HCT116 (cell line): ENCODE data around the gene GSTA2. TPM values are rescaled to one million over a fixed set of nuclear protein-coding genes. Genes with fewer than 3 reads are reported as not detected.

Experiments used
- ATAC-seq: fragments of 200-7000 bp; cut with Tn5 transposase; 2 replicates; pipeline ENCODE4 v1.9.1; 2020; ENCODE audit warnings: mild to moderate bottlenecking, moderate library complexity
- BruUV-seq: library from RNA; stranded (reverse); fragments of 400-500 nt; replicated peaks from 2 replicates; lab custom pipeline; 2021; lab: Mats Ljungman, UMichigan
- CTCF ChIA-PET: fragments of 300-600 bp; sonication (Branson Sonifier 250); formaldehyde crosslinking; loops from one replicate; lab custom pipeline; 2021; ENCODE audit warnings: antibody characterized with exemption; lab: Charles Lee
- POLR2A ChIA-PET: fragments of 300-600, 350-600 bp; sonication (Branson Sonifier 250); formaldehyde crosslinking; loops from one replicate; lab custom pipeline; 2021; ENCODE audit warnings: antibody characterized with exemption; lab: Charles Lee
- RAD21 ChIA-PET, 2 experiments: fragments of 300-600 bp; sonication (Branson Sonifier 250); formaldehyde crosslinking; loops; one replicate each; lab custom pipeline; 2023; ENCODE audit warnings: low total read pairs in 2 of 2; ENCODE audit not compliant: uncharacterized antibody in 2 of 2, unreplicated experiment in 2 of 2, low non-redundant PET in 1 of 2; lab: Charles Lee
- DNase-seq: peaks from one replicate; pipeline ENCODE4 v3.0.0-alpha.2; 2010; ENCODE audit warnings: low read depth, low spot score
- H2AFZ ChIP-seq: fragments of 200-600 bp; shearing (Covaris generic), sonication (generic); 2 replicates; pipeline ENCODE4 v1.6.1; 2017; ENCODE audit warnings: low read depth, mixed run types, mixed read lengths, antibody characterized with exemption, low read length; ENCODE audit not compliant: poor library complexity, severe bottlenecking
- H3K27ac ChIP-seq: 2 replicates; pipeline ENCODE4 v1.5.1; 2012; ENCODE audit warnings: low read depth, low read length
- H3K27me3 ChIP-seq: fragments of 200-600 bp; sonication (generic); 2 replicates; pipeline ENCODE4 v1.6.1; 2016; ENCODE audit warnings: mixed run types, low read length, mixed read lengths; ENCODE audit not compliant: insufficient read depth
- H3K36me3 ChIP-seq, 2 experiments: fragments of 200-500 bp in 1 of 2; fragments of 200-600 bp in 1 of 2; sonication (Bioruptor generic) in 1 of 2; sonication (generic) in 1 of 2; 2 replicates each; pipeline versions ENCODE4 v1.5.1 to v1.6.1; 2014 to 2016; ENCODE audit warnings: low read length in 2 of 2, inconsistent platforms in 1 of 2, mixed read lengths in 1 of 2, mixed run types in 1 of 2; ENCODE audit not compliant: insufficient read depth in 2 of 2, control insufficient read depth in 1 of 2
- H3K4me1 ChIP-seq, 2 experiments: fragments of 200-600 bp in 1 of 2; sonication (generic) in 1 of 2; 2 replicates each; pipeline versions ENCODE4 v1.5.1 to v1.6.1; 2012 to 2017; ENCODE audit warnings: low read length in 2 of 2, inconsistent platforms in 1 of 2, mild to moderate bottlenecking in 1 of 2, mixed read lengths in 1 of 2, mixed run types in 1 of 2, moderate library complexity in 1 of 2; ENCODE audit not compliant: insufficient read depth in 2 of 2, control insufficient read depth in 1 of 2
- H3K4me2 ChIP-seq: fragments of 200-600 bp; sonication (generic); 2 replicates; pipeline ENCODE4 v1.6.1; 2017; ENCODE audit warnings: mixed run types, low read length, mixed read lengths
- H3K4me3 ChIP-seq, 2 experiments: fragments of 200-600 bp in 1 of 2; sonication (generic) in 1 of 2; replicated peaks in 1 of 2; 2 replicates each; pipeline ENCODE4 v1.5.1; 2011 to 2016; ENCODE audit warnings: low read length in 2 of 2, control low read depth in 1 of 2, low read depth in 1 of 2, mild to moderate bottlenecking in 1 of 2, mixed read lengths in 1 of 2, mixed run types in 1 of 2
- H3K79me2 ChIP-seq: fragments of 200-600 bp; sonication (generic); 2 replicates; pipeline ENCODE4 v1.6.1; 2017; ENCODE audit warnings: mild to moderate bottlenecking, mixed run types, low read length, moderate library complexity, mixed read lengths; ENCODE audit not compliant: insufficient read depth
- H3K9ac ChIP-seq: fragments of 200-600 bp; sonication (generic); 2 replicates; pipeline ENCODE4 v1.6.1; 2016; ENCODE audit warnings: low read length, mixed read lengths
- H3K9me2 ChIP-seq: fragments of 200-600 bp; sonication (generic), shearing (Covaris generic); 2 replicates; pipeline ENCODE4 v1.6.1; 2017; ENCODE audit warnings: mixed run types, mild to moderate bottlenecking, moderate library complexity; ENCODE audit not compliant: insufficient read depth
- H3K9me3 ChIP-seq, 2 experiments: fragments of 200-500 bp in 1 of 2; fragments of 200-600 bp in 1 of 2; sonication (Bioruptor generic) in 1 of 2; sonication (generic) in 1 of 2; 2 replicates each; pipeline ENCODE4 v1.6.1; 2014 to 2017; ENCODE audit warnings: low read length in 2 of 2, mixed read lengths in 2 of 2, inconsistent platforms in 1 of 2, low read depth in 1 of 2, mild to moderate bottlenecking in 1 of 2, mixed run types in 1 of 2, moderate library complexity in 1 of 2; ENCODE audit not compliant: control insufficient read depth in 1 of 2, insufficient read depth in 1 of 2
- H4K20me1 ChIP-seq: fragments of 200-600 bp; sonication (generic), shearing (Covaris generic); 2 replicates; pipeline ENCODE4 v1.6.1; 2017; ENCODE audit warnings: mixed run types, mild to moderate bottlenecking, moderate library complexity; ENCODE audit not compliant: insufficient read depth
- CBX3 ChIP-seq: IDR thresholded peaks from 2 replicates; pipeline ENCODE4 v1.6.1; 2012; ENCODE audit warnings: low read depth
- EZH2 ChIP-seq: fragments of 200-600 bp; sonication (generic); IDR thresholded peaks from 2 replicates; pipeline ENCODE4 v1.6.1; 2017; ENCODE audit warnings: antibody characterized with exemption, mixed run types
- EZH2phosphoT487 ChIP-seq: fragments of 200-600 bp; IDR thresholded peaks from 2 replicates; pipeline ENCODE4 v1.6.1; 2018; ENCODE audit warnings: antibody characterized with exemption, borderline replicate concordance
- FOSL1 ChIP-seq: IDR thresholded peaks from 2 replicates; pipeline ENCODE4 v1.6.1; 2012; ENCODE audit warnings: low read depth
- JUND ChIP-seq: IDR thresholded peaks from 2 replicates; pipeline ENCODE4 v1.6.1; 2012
- POLR2A ChIP-seq: IDR thresholded peaks from 2 replicates; pipeline ENCODE4 v1.7.0; 2011; ENCODE audit warnings: borderline replicate concordance; ENCODE audit not compliant: insufficient read depth, insufficient read length; ENCODE audit errors: extremely low read depth
- RAD21 ChIP-seq: IDR thresholded peaks from 2 replicates; pipeline ENCODE4 v1.6.1; 2012; ENCODE audit warnings: low read depth, mild to moderate bottlenecking
- SIN3A ChIP-seq: IDR thresholded peaks from 2 replicates; pipeline ENCODE4 v1.6.1; 2012; ENCODE audit warnings: low read depth
- SP1 ChIP-seq: IDR thresholded peaks from 2 replicates; pipeline ENCODE4 v1.6.1; 2012; ENCODE audit warnings: low read depth
- SRF ChIP-seq: IDR thresholded peaks from 2 replicates; pipeline ENCODE4 v1.6.1; 2012; ENCODE audit warnings: low read depth
- TCF7L2 ChIP-seq: IDR thresholded peaks from 2 replicates; pipeline ENCODE4 v1.7.0; 2011; ENCODE audit warnings: borderline replicate concordance, inconsistent platforms; ENCODE audit not compliant: insufficient read depth, insufficient read length; ENCODE audit errors: extremely low read depth
- YY1 ChIP-seq: IDR thresholded peaks from 2 replicates; pipeline ENCODE4 v1.6.1; 2011; ENCODE audit warnings: low read length, low read depth, moderate library complexity, mild to moderate bottlenecking; ENCODE audit not compliant: insufficient replicate concordance; ENCODE audit errors: extremely low read depth
- ZFX ChIP-seq: fragments of 450-650 bp; IDR thresholded peaks from 2 replicates; pipeline ENCODE4 v1.6.1; 2017
- ZNF274 ChIP-seq: fragments of 200-500 bp; sonication (Bioruptor generic); IDR thresholded peaks from 2 replicates; pipeline ENCODE4 v1.6.1; 2014; ENCODE audit warnings: mild to moderate bottlenecking, low read depth, low read length, inconsistent platforms
- intact Hi-C: fragments of 100-400 bp; cut with micrococcal nuclease; formaldehyde crosslinking; loops from 2 replicates; pipeline ENCODE4 v1.10.0; 2022
- total RNA-seq: library from RNA; stranded (reverse); gene quantifications from one replicate; pipeline ENCODE4 v1.2.1, GENCODE V29; 2021; ENCODE audit not compliant: unreplicated experiment
- TF ChIP-seq, protein P1 (sequence below): IDR thresholded peaks from 2 replicates; pipeline ENCODE4 v1.6.1; 2012; ENCODE audit warnings: low read depth
- TF ChIP-seq, protein P2 (sequence below): IDR thresholded peaks from 2 replicates; pipeline ENCODE4 v1.6.1; 2012
- TF ChIP-seq, protein P3 (sequence below): IDR thresholded peaks from 2 replicates; pipeline ENCODE4 v1.6.1; 2011; ENCODE audit warnings: mild to moderate bottlenecking, low read length, moderate library complexity; ENCODE audit not compliant: insufficient replicate concordance; ENCODE audit errors: extremely low read depth
- TF ChIP-seq, protein P4 (sequence below), 3 experiments: fragments of 200-600 bp in 1 of 3; sonication (generic) in 1 of 3; IDR thresholded peaks in 2 of 3; conservative IDR thresholded peaks in 1 of 3; 2 replicates each; pipeline ENCODE4 v1.5.1; 2012 to 2017; ENCODE audit warnings: low read depth in 2 of 3, low read length in 2 of 3, antibody characterized with exemption in 1 of 3, borderline replicate concordance in 1 of 3, control low read depth in 1 of 3, mild to moderate bottlenecking in 1 of 3, mixed read lengths in 1 of 3, mixed run types in 1 of 3, moderate library complexity in 1 of 3; ENCODE audit not compliant: insufficient read depth in 1 of 3

The GSTA2 gene
- total RNA-seq, 1 experiment from 2014 or later = not detected

DNA sequence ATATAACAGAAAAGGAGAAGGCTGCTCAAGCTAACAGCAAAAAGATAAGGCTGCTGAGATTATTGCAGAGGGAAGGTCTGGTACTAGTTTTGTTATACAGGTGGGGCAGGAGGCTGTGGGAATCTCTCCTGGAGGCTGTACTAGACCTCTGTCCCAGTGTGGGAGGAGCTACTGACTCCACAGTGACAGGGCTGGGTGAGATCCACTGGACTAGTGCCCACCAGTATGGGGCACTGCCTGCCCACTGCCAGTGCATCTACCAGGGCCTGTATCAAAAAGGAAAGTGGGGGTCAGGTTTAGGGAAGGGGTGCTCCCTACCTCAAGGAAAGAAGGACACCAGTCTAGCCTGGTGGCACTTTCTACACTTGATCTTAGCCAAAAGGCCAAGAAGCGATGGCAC, 30.1 kb downstream of the GSTA2 start:
- intact Hi-C loops = no loop called here
- Histone ChIP-seq H3K36me3 (no peaks in the 10 kb centered on the region), H3K79me2 (no peaks in the 10 kb centered on the region), H3K4me2 (no peak overlapping the region), H3K27me3 (no peaks in the 10 kb centered on the region)
- ATAC-seq = no peak
- RAD21 ChIA-PET = no interaction called here
- TF ChIP-seq ZFX = no peak
- TF ChIP-seq, protein P1, sequence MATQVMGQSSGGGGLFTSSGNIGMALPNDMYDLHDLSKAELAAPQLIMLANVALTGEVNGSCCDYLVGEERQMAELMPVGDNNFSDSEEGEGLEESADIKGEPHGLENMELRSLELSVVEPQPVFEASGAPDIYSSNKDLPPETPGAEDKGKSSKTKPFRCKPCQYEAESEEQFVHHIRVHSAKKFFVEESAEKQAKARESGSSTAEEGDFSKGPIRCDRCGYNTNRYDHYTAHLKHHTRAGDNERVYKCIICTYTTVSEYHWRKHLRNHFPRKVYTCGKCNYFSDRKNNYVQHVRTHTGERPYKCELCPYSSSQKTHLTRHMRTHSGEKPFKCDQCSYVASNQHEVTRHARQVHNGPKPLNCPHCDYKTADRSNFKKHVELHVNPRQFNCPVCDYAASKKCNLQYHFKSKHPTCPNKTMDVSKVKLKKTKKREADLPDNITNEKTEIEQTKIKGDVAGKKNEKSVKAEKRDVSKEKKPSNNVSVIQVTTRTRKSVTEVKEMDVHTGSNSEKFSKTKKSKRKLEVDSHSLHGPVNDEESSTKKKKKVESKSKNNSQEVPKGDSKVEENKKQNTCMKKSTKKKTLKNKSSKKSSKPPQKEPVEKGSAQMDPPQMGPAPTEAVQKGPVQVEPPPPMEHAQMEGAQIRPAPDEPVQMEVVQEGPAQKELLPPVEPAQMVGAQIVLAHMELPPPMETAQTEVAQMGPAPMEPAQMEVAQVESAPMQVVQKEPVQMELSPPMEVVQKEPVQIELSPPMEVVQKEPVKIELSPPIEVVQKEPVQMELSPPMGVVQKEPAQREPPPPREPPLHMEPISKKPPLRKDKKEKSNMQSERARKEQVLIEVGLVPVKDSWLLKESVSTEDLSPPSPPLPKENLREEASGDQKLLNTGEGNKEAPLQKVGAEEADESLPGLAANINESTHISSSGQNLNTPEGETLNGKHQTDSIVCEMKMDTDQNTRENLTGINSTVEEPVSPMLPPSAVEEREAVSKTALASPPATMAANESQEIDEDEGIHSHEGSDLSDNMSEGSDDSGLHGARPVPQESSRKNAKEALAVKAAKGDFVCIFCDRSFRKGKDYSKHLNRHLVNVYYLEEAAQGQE = no peak
- TF ChIP-seq TCF7L2 = no peak
- TF ChIP-seq POLR2A = no peak
- TF ChIP-seq EZH2 = no peak
- no peak for TF ChIP-seq CBX3
- TF ChIP-seq, protein P2, sequence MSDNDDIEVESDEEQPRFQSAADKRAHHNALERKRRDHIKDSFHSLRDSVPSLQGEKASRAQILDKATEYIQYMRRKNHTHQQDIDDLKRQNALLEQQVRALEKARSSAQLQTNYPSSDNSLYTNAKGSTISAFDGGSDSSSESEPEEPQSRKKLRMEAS = no peak
- TF ChIP-seq, protein P3, sequence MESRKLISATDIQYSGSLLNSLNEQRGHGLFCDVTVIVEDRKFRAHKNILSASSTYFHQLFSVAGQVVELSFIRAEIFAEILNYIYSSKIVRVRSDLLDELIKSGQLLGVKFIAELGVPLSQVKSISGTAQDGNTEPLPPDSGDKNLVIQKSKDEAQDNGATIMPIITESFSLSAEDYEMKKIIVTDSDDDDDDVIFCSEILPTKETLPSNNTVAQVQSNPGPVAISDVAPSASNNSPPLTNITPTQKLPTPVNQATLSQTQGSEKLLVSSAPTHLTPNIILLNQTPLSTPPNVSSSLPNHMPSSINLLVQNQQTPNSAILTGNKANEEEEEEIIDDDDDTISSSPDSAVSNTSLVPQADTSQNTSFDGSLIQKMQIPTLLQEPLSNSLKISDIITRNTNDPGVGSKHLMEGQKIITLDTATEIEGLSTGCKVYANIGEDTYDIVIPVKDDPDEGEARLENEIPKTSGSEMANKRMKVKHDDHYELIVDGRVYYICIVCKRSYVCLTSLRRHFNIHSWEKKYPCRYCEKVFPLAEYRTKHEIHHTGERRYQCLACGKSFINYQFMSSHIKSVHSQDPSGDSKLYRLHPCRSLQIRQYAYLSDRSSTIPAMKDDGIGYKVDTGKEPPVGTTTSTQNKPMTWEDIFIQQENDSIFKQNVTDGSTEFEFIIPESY = no peak
- TF ChIP-seq, protein P4, sequence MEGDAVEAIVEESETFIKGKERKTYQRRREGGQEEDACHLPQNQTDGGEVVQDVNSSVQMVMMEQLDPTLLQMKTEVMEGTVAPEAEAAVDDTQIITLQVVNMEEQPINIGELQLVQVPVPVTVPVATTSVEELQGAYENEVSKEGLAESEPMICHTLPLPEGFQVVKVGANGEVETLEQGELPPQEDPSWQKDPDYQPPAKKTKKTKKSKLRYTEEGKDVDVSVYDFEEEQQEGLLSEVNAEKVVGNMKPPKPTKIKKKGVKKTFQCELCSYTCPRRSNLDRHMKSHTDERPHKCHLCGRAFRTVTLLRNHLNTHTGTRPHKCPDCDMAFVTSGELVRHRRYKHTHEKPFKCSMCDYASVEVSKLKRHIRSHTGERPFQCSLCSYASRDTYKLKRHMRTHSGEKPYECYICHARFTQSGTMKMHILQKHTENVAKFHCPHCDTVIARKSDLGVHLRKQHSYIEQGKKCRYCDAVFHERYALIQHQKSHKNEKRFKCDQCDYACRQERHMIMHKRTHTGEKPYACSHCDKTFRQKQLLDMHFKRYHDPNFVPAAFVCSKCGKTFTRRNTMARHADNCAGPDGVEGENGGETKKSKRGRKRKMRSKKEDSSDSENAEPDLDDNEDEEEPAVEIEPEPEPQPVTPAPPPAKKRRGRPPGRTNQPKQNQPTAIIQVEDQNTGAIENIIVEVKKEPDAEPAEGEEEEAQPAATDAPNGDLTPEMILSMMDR (IDR thresholded peaks at IDR 0.05 in 2 of 3, conservative IDR thresholded peaks at IDR 0.05 in 1 of 3; ENCODE audit: borderline replicate concordance in 1 of 3, insufficient read depth in 1 of 3, low read depth in 2 of 3, low read length in 2 of 3) = no peak
- no peak for TF ChIP-seq EZH2phosphoT487
- no peak for TF ChIP-seq JUND
- no peak for TF ChIP-seq RAD21
- TF ChIP-seq YY1 = no peak
- no peak for TF ChIP-seq SRF
- no peak for TF ChIP-seq SIN3A
- no peak for TF ChIP-seq ZNF274
- no peak for TF ChIP-seq FOSL1
- TF ChIP-seq SP1 = no peak
- TF ChIP-seq, all 23 proteins: peak for 0
- Histone ChIP-seq H4K20me1 (no peaks in the 10 kb centered on the region), H3K9ac (no peak overlapping the region), H2AFZ (no peak overlapping the region), H3K4me1 (no peaks in the 10 kb centered on the region), H3K27ac (no peak overlapping the region), H3K9me2 (no peaks in the 10 kb centered on the region), H3K4me3 (no peak overlapping the region), H3K9me3 (no peaks in the 10 kb centered on the region)
- DNase-seq = no peak
- ChIA-PET CTCF (no interaction called here), POLR2A (no interaction called here)
- BruUV-seq = no TSS peak
